ENCODE results near the gene ZNF880.
A peak's percentile ranks its signal among the peaks of the same experiment; 100 is the strongest.

DNA sequence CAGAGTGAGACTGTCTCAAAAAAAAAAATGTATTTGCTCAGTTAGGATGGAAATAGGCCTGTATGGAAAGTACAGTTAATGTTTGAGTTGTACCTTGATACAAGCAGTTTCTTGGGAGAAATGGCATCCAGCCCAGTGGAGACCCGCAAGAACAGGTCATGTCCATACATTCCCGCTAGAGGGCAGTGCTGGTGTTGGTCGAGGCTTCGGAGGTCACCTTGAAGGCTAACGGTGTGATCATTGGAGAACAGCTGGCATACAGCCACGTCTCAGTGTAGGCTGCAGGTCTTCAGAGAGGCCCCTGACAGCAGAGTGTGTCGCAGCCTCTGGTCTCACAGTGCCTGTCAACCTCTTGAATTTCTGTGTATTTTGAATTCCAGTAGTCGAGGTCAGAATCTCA, 26.2 kb upstream of the ZNF880 start:
- TF ChIP-seq POLR2A (IDR thresholded peaks at IDR 0.05; ENCODE audit: extremely low read depth, insufficient read length) = no peak
- TF ChIP-seq, protein P1, sequence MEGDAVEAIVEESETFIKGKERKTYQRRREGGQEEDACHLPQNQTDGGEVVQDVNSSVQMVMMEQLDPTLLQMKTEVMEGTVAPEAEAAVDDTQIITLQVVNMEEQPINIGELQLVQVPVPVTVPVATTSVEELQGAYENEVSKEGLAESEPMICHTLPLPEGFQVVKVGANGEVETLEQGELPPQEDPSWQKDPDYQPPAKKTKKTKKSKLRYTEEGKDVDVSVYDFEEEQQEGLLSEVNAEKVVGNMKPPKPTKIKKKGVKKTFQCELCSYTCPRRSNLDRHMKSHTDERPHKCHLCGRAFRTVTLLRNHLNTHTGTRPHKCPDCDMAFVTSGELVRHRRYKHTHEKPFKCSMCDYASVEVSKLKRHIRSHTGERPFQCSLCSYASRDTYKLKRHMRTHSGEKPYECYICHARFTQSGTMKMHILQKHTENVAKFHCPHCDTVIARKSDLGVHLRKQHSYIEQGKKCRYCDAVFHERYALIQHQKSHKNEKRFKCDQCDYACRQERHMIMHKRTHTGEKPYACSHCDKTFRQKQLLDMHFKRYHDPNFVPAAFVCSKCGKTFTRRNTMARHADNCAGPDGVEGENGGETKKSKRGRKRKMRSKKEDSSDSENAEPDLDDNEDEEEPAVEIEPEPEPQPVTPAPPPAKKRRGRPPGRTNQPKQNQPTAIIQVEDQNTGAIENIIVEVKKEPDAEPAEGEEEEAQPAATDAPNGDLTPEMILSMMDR (IDR thresholded peaks at IDR 0.05; ENCODE audit: low read depth, low read length) = peak; percentile 82
- TF ChIP-seq, protein P2, sequence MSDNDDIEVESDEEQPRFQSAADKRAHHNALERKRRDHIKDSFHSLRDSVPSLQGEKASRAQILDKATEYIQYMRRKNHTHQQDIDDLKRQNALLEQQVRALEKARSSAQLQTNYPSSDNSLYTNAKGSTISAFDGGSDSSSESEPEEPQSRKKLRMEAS (IDR thresholded peaks at IDR 0.05; ENCODE audit: low read depth, low read length) = peak; percentile 43; the same call in 1 of the 2 replicates
- TF ChIP-seq MYC (IDR thresholded peaks at IDR 0.05; ENCODE audit: low read depth, low read length) = no peak

Measured in NB4 (cell line).